GM19023 (cell line): ENCODE data around the gene MAPK8IP3.
"Not testable (repeated sequence)": the region's sequence is repeated elsewhere in the genome, so short reads cannot be mapped to it uniquely, and the experiment has no call there.

ENCODE experiments used
- ATAC-seq: cut with Tn5 transposase; IDR thresholded peaks from one replicate; pipeline ENCODE4 v1.9.1; 2021; ENCODE audit warnings: mild to moderate bottlenecking, moderate library complexity; ENCODE audit not compliant: unreplicated experiment

MAPK8IP3 gene

DNA sequence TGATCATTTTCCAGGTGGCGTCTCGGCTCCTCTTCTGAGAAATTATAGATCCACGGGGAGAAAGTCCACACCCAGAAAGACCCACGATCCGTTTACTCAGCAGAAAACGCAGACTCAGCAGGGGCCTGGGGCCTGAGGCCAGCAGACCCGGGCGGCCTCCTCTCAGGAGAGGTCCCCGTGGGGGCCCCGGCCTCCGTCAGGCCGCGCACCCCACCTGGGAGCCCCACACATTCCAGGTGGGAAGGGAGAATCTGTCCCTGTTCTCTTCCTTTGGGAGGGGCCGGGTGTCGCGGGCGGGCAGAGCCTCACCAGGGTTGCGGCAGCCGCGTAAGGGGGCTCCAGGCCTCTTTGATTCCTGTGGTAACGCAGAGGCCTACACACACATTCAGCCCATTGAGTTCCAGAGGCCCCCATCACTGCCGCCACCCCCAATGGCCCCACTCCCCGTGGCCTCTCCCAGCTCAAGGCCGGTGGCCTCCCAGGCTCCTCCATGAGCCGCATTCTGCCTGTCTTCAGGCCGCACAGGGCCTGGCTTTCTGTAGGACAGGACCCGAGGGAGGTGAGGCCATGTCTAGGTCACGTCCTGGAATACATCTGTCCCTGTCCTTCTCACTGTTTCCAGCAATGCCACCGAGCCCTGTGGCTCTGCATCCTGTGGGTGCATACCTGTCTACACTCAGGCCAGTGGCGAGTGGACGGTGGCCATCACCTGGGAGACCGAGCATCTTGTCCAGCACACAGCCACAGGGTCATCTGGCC is 89.1 kb downstream of the MAPK8IP3 start:
- no peak for ATAC-seq

DNA sequence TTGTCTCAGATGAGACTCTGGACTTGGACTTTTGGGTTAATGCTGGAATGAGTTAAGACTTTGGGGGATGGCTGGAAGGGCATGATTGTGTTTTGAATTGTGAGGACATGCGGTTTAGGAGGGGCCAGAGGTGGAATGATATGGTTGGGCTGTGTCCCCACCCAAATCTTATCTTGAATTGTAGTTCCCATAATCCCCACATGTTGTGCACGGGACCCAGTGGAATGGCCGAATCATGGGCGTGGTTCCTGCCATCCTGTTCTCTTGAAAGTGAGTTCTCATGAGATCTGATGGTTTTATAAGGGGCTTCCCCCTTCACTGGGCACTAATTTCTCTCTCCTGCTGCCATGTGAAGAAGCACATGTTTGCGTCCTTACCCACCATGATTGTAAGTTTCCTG is 93.3 kb downstream of the MAPK8IP3 start:
- not testable (repeated sequence) for ATAC-seq

GRCh38 chr16:1800701-1801100 is 94.7 kb downstream of the MAPK8IP3 start:
- ATAC-seq, result no peak

- ATAC-seq, result no peak
Observed at GRCh38 chr16:1807626-1808025, 101.6 kb downstream of the MAPK8IP3 start.

GRCh38 chr16:1808691-1809090 is 102.7 kb downstream of the MAPK8IP3 start:
- no peak for ATAC-seq

GRCh38 chr16:1809281-1809801 is 103.3 kb downstream of the MAPK8IP3 start:
- no peak for ATAC-seq

DNA sequence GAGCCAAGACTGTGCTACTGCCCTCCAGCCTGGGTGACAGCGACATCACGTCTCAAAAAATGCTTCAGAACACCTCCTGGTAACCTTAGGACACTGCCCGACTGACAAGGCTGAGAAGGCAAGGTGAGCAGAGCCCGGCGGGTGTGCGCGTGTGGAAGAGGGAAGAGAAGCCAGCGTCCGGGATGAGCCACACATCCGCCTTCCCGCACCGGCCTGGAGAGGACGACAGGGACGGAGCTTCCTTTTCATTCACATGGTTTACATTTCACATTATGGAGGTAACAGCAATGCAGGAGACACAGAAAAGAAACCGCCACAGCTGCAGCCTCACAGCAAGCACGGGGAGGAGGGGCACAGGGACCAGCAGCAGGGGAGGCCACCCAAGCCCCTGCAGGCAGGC is 104.1 kb downstream of the MAPK8IP3 start:
- no peak for ATAC-seq

DNA sequence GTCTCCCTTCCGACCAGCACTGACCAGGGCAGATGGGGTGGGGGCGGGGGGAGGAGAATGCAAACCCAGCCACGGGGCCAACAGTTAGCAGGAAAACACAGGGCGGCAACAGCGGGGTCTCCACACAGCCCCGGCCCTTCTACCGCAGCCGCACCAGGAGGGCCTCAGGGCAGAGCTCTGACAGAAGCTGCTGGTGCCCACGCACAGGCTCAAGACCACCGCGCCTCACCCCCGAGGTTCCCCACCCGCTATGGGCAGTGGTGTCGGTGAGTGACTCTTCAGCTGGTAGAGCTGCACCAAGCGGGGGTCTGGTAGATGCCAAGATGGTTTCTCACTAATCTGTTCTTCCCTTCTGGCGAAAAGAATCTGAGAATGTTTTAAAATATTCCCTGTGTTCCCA is 104.5 kb downstream of the MAPK8IP3 start:
- ATAC-seq, result no peak

GRCh38 chr16:1812732-1813163 is 106.8 kb downstream of the MAPK8IP3 start:
- no peak for ATAC-seq

DNA sequence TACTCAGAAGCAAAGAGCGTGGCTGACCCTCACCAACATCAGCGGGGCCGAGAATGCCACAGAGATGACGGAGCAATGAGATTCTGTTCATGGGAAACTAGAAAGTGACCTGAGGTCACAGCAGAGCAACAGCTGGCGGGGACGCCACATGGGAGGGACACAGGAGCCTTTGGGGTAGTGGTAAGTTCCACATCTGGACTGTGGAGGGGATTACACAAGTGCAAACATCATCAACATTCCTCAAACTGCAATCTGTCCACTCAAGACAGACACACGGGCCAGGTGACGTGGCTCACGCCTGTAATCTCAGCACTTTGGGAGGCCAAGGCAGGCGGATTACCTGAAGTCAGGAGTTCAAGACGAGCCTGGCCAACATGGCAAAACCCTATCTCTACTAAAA is 109.5 kb downstream of the MAPK8IP3 start:
- ATAC-seq, result no peak

GRCh38 chr16:1816396-1817275 is 110.6 kb downstream of the MAPK8IP3 start:
- ATAC-seq, result no peak

DNA sequence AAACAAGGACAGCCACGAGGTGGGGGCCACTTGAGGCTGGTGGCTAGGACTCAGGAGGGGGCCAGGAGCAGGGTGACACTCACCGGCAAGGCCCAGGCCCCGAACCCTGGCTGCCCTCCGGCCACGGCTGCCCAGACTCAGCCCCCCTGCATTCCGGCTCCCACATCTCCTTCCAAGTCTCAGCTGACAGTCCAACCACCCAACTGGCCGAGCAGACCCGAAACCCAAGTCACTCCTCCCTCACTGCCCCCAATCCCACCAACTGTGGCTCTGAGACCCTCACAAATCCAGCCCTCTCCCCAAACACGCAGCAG is 111.2 kb downstream of the MAPK8IP3 start:
- ATAC-seq, result no peak

GRCh38 chr16:1817716-1818115 is 111.7 kb downstream of the MAPK8IP3 start:
- ATAC-seq, result no peak

- ATAC-seq, result no peak
Observed at GRCh38 chr16:1818204-1818872, 112.3 kb downstream of the MAPK8IP3 start.

DNA sequence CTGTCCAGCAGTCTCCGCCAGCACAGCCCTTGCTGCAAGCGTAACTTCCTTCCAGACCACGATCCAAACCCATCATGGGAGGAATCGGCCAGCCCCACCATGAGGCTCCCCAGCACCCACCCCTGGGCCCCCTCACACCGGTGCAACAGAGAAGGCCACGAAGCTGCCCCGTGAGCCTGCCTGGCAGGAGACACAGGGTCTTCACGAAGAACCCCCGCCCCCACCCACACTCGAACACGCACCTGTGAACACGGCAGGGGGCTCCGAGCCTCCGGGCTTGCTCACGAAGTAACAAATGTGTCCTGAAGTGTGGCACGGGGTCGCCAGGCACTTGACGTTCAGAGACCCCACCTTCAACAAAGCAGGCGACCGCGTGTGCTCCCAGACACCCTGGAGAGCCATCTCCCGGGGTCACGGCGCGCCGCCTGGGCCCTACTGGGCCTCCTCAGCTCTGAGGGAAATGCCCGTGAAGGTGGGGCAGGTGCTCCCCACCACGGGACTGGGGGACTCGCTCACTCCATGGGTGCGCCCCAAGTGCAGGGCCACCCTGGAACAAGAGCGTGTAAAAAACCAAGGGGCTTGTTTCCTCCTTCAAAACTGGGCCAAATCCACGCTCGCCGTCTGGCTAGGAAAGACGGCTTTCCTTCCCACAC is 113.0 kb downstream of the MAPK8IP3 start:
- ATAC-seq, result no peak

DNA sequence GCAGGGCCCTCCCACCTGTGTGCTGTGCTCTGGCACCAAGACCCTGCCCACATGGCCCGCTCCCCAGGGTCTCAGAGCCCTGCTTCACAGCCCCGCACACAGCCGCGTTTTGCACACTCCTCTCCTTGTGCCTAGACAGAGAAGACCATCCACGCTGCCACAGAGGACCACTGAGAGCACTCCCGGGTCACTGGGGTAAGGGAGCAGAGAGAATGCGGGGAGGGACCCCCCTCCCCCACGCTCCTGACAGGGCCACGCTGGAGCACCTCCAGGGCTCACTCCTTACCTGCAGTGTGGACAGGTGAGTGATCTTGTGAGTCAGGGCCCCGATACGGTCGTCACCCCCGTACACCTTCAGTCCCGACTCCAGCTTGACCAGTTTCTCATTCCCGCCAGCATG is 113.6 kb downstream of the MAPK8IP3 start:
- no peak for ATAC-seq
